HepG2 (cell line): ENCODE results near the gene MAML1. TPM values are rescaled to one million over a fixed set of nuclear protein-coding genes. Genes with fewer than 3 reads are reported as not detected.

Source experiments
- HNF1A ChIP-seq, 2 experiments: sonication (generic) in 1 of 2; formaldehyde crosslinking in 1 of 2; IDR thresholded peaks; 2 replicates each; pipeline versions ENCODE4 v1.4.0 to v1.6.1; 2016 to 2020; ENCODE audit warnings: borderline replicate concordance in 1 of 2, low read depth in 1 of 2, mild to moderate bottlenecking in 1 of 2, missing genetic modification reagents in 1 of 2
- MAF1 ChIP-seq: sonication (generic); formaldehyde crosslinking; IDR thresholded peaks from 2 replicates; pipeline ENCODE4 v1.5.0; 2020; ENCODE audit warnings: missing genetic modification reagents, borderline replicate concordance
- RELA ChIP-seq: sonication (generic); formaldehyde crosslinking; IDR thresholded peaks from 2 replicates; pipeline ENCODE4 v1.4.0; 2020; ENCODE audit warnings: missing genetic modification reagents
- RORA ChIP-seq: sonication (generic); formaldehyde crosslinking; IDR thresholded peaks from 2 replicates; pipeline ENCODE4 v1.5.0; 2020; ENCODE audit warnings: mild to moderate bottlenecking, missing genetic modification reagents, moderate library complexity
- SOX13 ChIP-seq, 3 experiments: fragments of 450-650 bp in 1 of 3; sonication (generic) in 1 of 3; formaldehyde crosslinking in 1 of 3; IDR thresholded peaks in 2 of 3; conservative IDR thresholded peaks in 1 of 3; 2 replicates each; pipeline versions ENCODE4 v1.5.0 to v1.6.1; 2016 to 2020; ENCODE audit warnings: antibody characterized with exemption in 1 of 3, mild to moderate bottlenecking in 1 of 3, missing compliant biosample characterization in 1 of 3, missing genetic modification reagents in 1 of 3, moderate library complexity in 1 of 3
- SPEN ChIP-seq: sonication (generic); formaldehyde crosslinking; IDR thresholded peaks from 2 replicates; pipeline ENCODE4 v1.5.1; 2020; ENCODE audit warnings: low read depth, mild to moderate bottlenecking, missing genetic modification reagents
- SRF ChIP-seq: IDR thresholded peaks from 2 replicates; pipeline ENCODE4 v1.6.1; 2011; ENCODE audit warnings: mild to moderate bottlenecking, low read depth, low read length, moderate library complexity
- THAP8 ChIP-seq: sonication (generic); formaldehyde crosslinking; IDR thresholded peaks from 2 replicates; pipeline ENCODE4 v1.5.1; 2020; ENCODE audit warnings: missing genetic modification reagents, mild to moderate bottlenecking, borderline replicate concordance
- YEATS2 ChIP-seq: sonication (generic); formaldehyde crosslinking; IDR thresholded peaks from 2 replicates; pipeline ENCODE4 v1.4.0; 2020; ENCODE audit warnings: missing genetic modification reagents, borderline replicate concordance
- ZNF143 ChIP-seq: sonication (generic); formaldehyde crosslinking; IDR thresholded peaks from 2 replicates; pipeline ENCODE4 v1.4.0; 2020; ENCODE audit warnings: missing genetic modification reagents
- polyA plus RNA-seq, 8 experiments: library from polyadenylated mRNA; depleted of rRNA in 3 of 8; stranded (reverse) in 7 of 8; unstranded in 1 of 8; fragments of >200 nt; fragmentation: Illumina TruSeq in 4 of 8; extraction: Trizol in 4 of 8; gene quantifications; 2 replicates each; pipeline versions ENCODE4 v1.2.1 to v1.2.3, GENCODE V29; 2011 to 2016; ENCODE audit warnings: low read depth in 4 of 8, missing spikeins in 1 of 8, mixed read lengths in 1 of 8; ENCODE audit not compliant: insufficient read depth in 1 of 8
- total RNA-seq, 5 experiments: library from RNA; depleted of rRNA; stranded (reverse); fragments of >200 nt; fragmentation: Illumina TruSeq; extraction: Trizol; gene quantifications; 2 replicates each; pipeline ENCODE4 v1.2.3, GENCODE V29; 2016; ENCODE audit warnings: low read depth in 1 of 5
- TF ChIP-seq, protein P1 (sequence below): sonication (generic); formaldehyde crosslinking; IDR thresholded peaks from 2 replicates; pipeline ENCODE4 v1.5.1; 2020; ENCODE audit warnings: mild to moderate bottlenecking, missing genetic modification reagents, moderate library complexity
- TF ChIP-seq, protein P2 (sequence below): sonication (generic); formaldehyde crosslinking; IDR thresholded peaks from 2 replicates; pipeline ENCODE4 v1.5.0; 2020; ENCODE audit warnings: missing genetic modification reagents
- TF ChIP-seq, protein P3 (sequence below): sonication (generic); formaldehyde crosslinking; IDR thresholded peaks from 2 replicates; pipeline ENCODE4 v1.8.0; 2022; ENCODE audit warnings: mild to moderate bottlenecking, missing genetic modification reagents

The MAML1 gene
- total and polyA plus RNA-seq, 2 of the 13 experiments (the other 11 are each of a cell fraction or from before 2014, with no cell fraction given), result 10.0 to 10.8 TPM

- TF ChIP-seq THAP8 (CRISPR knock-in tag) (no peak; the same call in 1 of the 2 replicates), RORA (no peak), YEATS2 (0 out of 2 replicates have a peak, but pooled peaks have one; percentile 69), SRF (no peak), SPEN (CRISPR knock-in tag) (no peak), RELA (CRISPR knock-in tag) (no peak), HNF1A (IDR thresholded peaks at IDR 0.05; ENCODE audit: low read depth) (no peak), HNF1A (CRISPR knock-in tag; IDR thresholded peaks at IDR 0.05; ENCODE audit: borderline replicate concordance) (no peak), MAF1 (0 out of 2 replicates have a peak, but pooled peaks have one; percentile 44), ZNF143 (CRISPR knock-in tag) (no peak; the same call in 1 of the 2 replicates), SOX13 (IDR thresholded peaks at IDR 0.05) (no peak), SOX13 (CRISPR knock-in tag; conservative IDR thresholded peaks at IDR 0.05 in 1 of 2, IDR thresholded peaks at IDR 0.05 in 1 of 2) (no peak; a peak in 1 of 4 replicates)
- TF ChIP-seq, protein P1, sequence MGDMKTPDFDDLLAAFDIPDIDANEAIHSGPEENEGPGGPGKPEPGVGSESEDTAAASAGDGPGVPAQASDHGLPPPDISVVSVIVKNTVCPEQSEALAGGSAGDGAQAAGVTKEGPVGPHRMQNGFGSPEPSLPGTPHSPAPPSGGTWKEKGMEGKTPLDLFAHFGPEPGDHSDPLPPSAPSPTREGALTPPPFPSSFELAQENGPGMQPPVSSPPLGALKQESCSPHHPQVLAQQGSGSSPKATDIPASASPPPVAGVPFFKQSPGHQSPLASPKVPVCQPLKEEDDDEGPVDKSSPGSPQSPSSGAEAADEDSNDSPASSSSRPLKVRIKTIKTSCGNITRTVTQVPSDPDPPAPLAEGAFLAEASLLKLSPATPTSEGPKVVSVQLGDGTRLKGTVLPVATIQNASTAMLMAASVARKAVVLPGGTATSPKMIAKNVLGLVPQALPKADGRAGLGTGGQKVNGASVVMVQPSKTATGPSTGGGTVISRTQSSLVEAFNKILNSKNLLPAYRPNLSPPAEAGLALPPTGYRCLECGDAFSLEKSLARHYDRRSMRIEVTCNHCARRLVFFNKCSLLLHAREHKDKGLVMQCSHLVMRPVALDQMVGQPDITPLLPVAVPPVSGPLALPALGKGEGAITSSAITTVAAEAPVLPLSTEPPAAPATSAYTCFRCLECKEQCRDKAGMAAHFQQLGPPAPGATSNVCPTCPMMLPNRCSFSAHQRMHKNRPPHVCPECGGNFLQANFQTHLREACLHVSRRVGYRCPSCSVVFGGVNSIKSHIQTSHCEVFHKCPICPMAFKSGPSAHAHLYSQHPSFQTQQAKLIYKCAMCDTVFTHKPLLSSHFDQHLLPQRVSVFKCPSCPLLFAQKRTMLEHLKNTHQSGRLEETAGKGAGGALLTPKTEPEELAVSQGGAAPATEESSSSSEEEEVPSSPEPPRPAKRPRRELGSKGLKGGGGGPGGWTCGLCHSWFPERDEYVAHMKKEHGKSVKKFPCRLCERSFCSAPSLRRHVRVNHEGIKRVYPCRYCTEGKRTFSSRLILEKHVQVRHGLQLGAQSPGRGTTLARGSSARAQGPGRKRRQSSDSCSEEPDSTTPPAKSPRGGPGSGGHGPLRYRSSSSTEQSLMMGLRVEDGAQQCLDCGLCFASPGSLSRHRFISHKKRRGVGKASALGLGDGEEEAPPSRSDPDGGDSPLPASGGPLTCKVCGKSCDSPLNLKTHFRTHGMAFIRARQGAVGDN (CRISPR knock-in tag), result peak; percentile 91
- TF ChIP-seq, protein P2, sequence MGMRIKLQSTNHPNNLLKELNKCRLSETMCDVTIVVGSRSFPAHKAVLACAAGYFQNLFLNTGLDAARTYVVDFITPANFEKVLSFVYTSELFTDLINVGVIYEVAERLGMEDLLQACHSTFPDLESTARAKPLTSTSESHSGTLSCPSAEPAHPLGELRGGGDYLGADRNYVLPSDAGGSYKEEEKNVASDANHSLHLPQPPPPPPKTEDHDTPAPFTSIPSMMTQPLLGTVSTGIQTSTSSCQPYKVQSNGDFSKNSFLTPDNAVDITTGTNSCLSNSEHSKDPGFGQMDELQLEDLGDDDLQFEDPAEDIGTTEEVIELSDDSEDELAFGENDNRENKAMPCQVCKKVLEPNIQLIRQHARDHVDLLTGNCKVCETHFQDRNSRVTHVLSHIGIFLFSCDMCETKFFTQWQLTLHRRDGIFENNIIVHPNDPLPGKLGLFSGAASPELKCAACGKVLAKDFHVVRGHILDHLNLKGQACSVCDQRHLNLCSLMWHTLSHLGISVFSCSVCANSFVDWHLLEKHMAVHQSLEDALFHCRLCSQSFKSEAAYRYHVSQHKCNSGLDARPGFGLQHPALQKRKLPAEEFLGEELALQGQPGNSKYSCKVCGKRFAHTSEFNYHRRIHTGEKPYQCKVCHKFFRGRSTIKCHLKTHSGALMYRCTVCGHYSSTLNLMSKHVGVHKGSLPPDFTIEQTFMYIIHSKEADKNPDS (CRISPR knock-in tag), result no peak
- TF ChIP-seq, protein P3, sequence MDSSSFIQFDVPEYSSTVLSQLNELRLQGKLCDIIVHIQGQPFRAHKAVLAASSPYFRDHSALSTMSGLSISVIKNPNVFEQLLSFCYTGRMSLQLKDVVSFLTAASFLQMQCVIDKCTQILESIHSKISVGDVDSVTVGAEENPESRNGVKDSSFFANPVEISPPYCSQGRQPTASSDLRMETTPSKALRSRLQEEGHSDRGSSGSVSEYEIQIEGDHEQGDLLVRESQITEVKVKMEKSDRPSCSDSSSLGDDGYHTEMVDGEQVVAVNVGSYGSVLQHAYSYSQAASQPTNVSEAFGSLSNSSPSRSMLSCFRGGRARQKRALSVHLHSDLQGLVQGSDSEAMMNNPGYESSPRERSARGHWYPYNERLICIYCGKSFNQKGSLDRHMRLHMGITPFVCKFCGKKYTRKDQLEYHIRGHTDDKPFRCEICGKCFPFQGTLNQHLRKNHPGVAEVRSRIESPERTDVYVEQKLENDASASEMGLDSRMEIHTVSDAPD (CRISPR knock-in tag), result peak; percentile 76; the same call in 1 of the 2 replicates
These were observed 34.4 kb upstream of the MAML1 start (continued) for GRCh38 chr5:179697993-179698934.
